Breast epithelium (tissue), 4 donors: ENCODE results near the gene ENO1. TPM values are rescaled to one million over a fixed set of nuclear protein-coding genes. Genes with fewer than 3 reads are reported as not detected.

ENCODE experiments used
- DNase-seq, 2 donors: peaks; one replicate each; pipeline ENCODE4 v3.0.0-alpha.2; 2019; ENCODE audit warnings: low spot score in 2 of 2
- H3K27ac ChIP-seq, 2 donors: fragments of 200-600 bp; sonication (generic) in 1 of 2; one replicate each; pipeline ENCODE4 v1.5.1; 2016 to 2019; ENCODE audit warnings: mild to moderate bottlenecking in 1 of 2
- H3K27me3 ChIP-seq, 2 donors: fragments of 200-600 bp; sonication (generic) in 1 of 2; one replicate each; pipeline versions ENCODE4 v1.5.1 to v1.6.0; 2017 to 2019; ENCODE audit warnings: control low read depth in 1 of 2, mild to moderate bottlenecking in 1 of 2
- H3K36me3 ChIP-seq: fragments of 200-600 bp; one replicate; pipeline ENCODE4 v1.5.1; 2019
- H3K4me1 ChIP-seq, 2 donors: fragments of 200-600 bp; sonication (generic); one replicate each; pipeline ENCODE4 v1.5.1; 2016 to 2019; ENCODE audit warnings: control low read depth in 1 of 2
- H3K4me3 ChIP-seq, 3 donors: fragments of 200-600 bp; sonication (generic); 1 replicate in 2 of 3; 2 replicates in 1 of 3; pipeline ENCODE4 v1.5.1; 2016 to 2019; ENCODE audit warnings: mild to moderate bottlenecking in 3 of 3, moderate library complexity in 2 of 3
- H3K9me3 ChIP-seq, 2 donors: fragments of 200-600 bp; sonication (generic) in 1 of 2; one replicate each; pipeline ENCODE4 v1.5.1; 2016 to 2019; ENCODE audit warnings: control low read depth in 1 of 2
- CTCF ChIP-seq, 3 donors: fragments of 450-650 bp; IDR thresholded peaks; one replicate each; pipeline ENCODE4 v1.5.1; 2016 to 2017; ENCODE audit warnings: antibody characterized with exemption in 3 of 3, mild to moderate bottlenecking in 3 of 3, moderate library complexity in 3 of 3
- POLR2A ChIP-seq: fragments of 450-650 bp; IDR thresholded peaks from one replicate; pipeline ENCODE4 v1.6.1; 2016; ENCODE audit warnings: antibody characterized with exemption, mild to moderate bottlenecking, moderate library complexity
- POLR2AphosphoS5 ChIP-seq, 3 donors: sonication (generic); formaldehyde crosslinking; IDR thresholded peaks; one replicate each; pipeline ENCODE4 v1.6.1; 2017; ENCODE audit warnings: antibody characterized with exemption in 3 of 3
- intact Hi-C: fragments of 100-400 bp; cut with DNase I; formaldehyde crosslinking; loops from one replicate; pipeline ENCODE4 v1.15.1; 2023; ENCODE audit warnings: low total_unique reads
- total RNA-seq, 3 donors: library from RNA; depleted of rRNA; stranded (reverse); fragments of >200 nt; gene quantifications; one replicate each; pipeline ENCODE4 v1.1.0, GENCODE V29; 2016

Gene ENO1
- total RNA-seq, 3 donors from 2014 or later = 400 to 717 (median 589) TPM

- Histone ChIP-seq H3K27me3 (no peaks in the 10 kb centered on the region), H3K4me1 (no peaks in the 10 kb centered on the region), H3K27ac (peak overlapping the region; percentile 21 to 48), H3K9me3 (no peaks in the 10 kb centered on the region), H3K4me3 (no peak overlapping the region), H3K36me3 (no peaks in the 10 kb centered on the region)
- no peak for TF ChIP-seq POLR2AphosphoS5 (IDR thresholded peaks at IDR 0.05)
- no peak for TF ChIP-seq POLR2A
- DNase-seq = no peak
- intact Hi-C loops = no loop called here
Observed at GRCh38 chr1:8910331-8910730, 31.8 kb upstream of the ENO1 start.

- intact Hi-C loops = no loop called here
- no peaks in the 10 kb centered on the region for H3K27me3 ChIP-seq
- H3K27ac ChIP-seq = no peak overlapping the region
Observed at GRCh38 chr1:8908388-8909151, 30.1 kb upstream of the ENO1 start.

GRCh38 chr1:8905582-8906191, 27.2 kb upstream of the ENO1 start:
- peaks cover 4 to 6% of the 10 kb centered on the region in 2 donors for H3K4me1 ChIP-seq
- DNase-seq = no peak
- H3K27ac ChIP-seq = peak overlapping the region; percentile 82 to 89
- intact Hi-C loops = no loop called here
- H3K36me3 ChIP-seq = no peaks in the 10 kb centered on the region
- no peak overlapping the region for H3K4me3 ChIP-seq
- no peaks in the 10 kb centered on the region for H3K9me3 ChIP-seq
- TF ChIP-seq POLR2A (no peak), POLR2AphosphoS5 (IDR thresholded peaks at IDR 0.05) (no peak), CTCF (IDR thresholded peaks at IDR 0.05) (no peak)
- no peaks in the 10 kb centered on the region for H3K27me3 ChIP-seq

More at GRCh38 chr1:8908388-8909151, 30.1 kb upstream of the ENO1 start:
- Histone ChIP-seq H3K9me3 (no peaks in the 10 kb centered on the region), H3K36me3 (no peaks in the 10 kb centered on the region), H3K4me3 (no peak overlapping the region), H3K4me1 (peaks cover 4 to 6% of the 10 kb centered on the region in 2 donors)
- DNase-seq = no peak
- no peak for TF ChIP-seq CTCF (IDR thresholded peaks at IDR 0.05)
- no peak for TF ChIP-seq POLR2AphosphoS5 (IDR thresholded peaks at IDR 0.05)
- no peak for TF ChIP-seq POLR2A

GRCh38 chr1:8903908-8904650, 25.6 kb upstream of the ENO1 start:
- intact Hi-C loops = no loop called here
- DNase-seq = peak; percentile 81 to 92
- TF ChIP-seq POLR2AphosphoS5 (IDR thresholded peaks at IDR 0.05) (peak; percentile 42 to 83 (median 80)), CTCF (IDR thresholded peaks at IDR 0.05) (no peak), POLR2A (no peak)
- H3K4me1 ChIP-seq = peaks cover 4 to 6% of the 10 kb centered on the region in 2 donors
- no peaks in the 10 kb centered on the region for H3K27me3 ChIP-seq
- H3K4me3 ChIP-seq = no peak overlapping the region
- no peaks in the 10 kb centered on the region for H3K36me3 ChIP-seq
- H3K9me3 ChIP-seq = no peaks in the 10 kb centered on the region
- H3K27ac ChIP-seq = peak overlapping the region; percentile 79 to 86

GRCh38 chr1:8903410-8903809, 24.9 kb upstream of the ENO1 start:
- H3K9me3 ChIP-seq = no peaks in the 10 kb centered on the region
- TF ChIP-seq CTCF (IDR thresholded peaks at IDR 0.05) (no peak), POLR2A (no peak), POLR2AphosphoS5 (IDR thresholded peaks at IDR 0.05) (no peak)
- H3K27ac ChIP-seq = peak overlapping the region; percentile 79 to 86
- H3K27me3 ChIP-seq = no peaks in the 10 kb centered on the region
- intact Hi-C loops = no loop called here
- DNase-seq = no peak
- H3K4me1 ChIP-seq = peaks cover 4 to 6% of the 10 kb centered on the region in 2 donors
- no peak overlapping the region for H3K4me3 ChIP-seq
- H3K36me3 ChIP-seq = no peaks in the 10 kb centered on the region
